Stimulated activated CD4-positive, alpha-beta T cell treated with anti-CD3 and anti-CD28 coated beads, Interleukin-2, amount 100 ng/mL, for 4 hours (primary cell): Measurements from ENCODE around the gene DHX29.

Source experiments
- DNase-seq: peaks from one replicate; pipeline ENCODE4 v3.0.0-alpha.2; 2020; ENCODE audit warnings: low read depth

DHX29 gene

DNA sequence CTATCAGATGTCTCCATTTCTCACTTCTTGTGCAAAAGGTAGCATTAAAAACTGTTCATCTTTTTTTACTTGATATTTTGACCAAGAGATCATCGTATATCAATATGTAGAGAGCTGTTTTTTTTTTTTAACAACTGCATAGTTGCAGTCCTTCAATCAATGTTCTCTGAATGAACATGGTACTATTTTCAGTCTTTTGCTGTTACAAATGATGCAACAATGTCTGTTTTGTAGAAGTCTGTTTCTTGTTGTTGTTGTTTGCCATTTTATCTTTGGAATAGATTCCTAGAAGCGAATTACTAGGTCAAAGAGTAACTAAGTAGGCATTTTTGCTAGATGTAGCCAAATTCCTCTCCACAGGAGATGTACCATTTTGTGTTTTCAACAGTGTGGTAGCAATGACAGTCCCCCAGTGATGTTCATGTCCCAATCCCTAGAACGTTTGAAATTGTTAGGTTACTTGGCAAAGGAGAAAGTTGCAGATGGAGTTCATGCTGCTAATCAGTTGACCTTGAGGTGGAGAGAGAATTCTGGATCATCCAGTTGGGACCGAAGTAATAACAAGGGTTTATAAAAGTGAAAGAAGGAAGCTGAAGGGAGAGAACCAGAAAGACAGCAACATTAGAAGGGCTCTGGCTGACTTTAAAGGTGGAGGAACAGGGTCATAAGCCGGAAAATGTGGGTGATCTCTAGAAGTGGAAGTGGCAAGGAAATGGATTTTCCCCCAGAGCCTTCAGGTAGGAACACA is 6.5 kb upstream of the DHX29 start:
- no peak for DNase-seq

DNA sequence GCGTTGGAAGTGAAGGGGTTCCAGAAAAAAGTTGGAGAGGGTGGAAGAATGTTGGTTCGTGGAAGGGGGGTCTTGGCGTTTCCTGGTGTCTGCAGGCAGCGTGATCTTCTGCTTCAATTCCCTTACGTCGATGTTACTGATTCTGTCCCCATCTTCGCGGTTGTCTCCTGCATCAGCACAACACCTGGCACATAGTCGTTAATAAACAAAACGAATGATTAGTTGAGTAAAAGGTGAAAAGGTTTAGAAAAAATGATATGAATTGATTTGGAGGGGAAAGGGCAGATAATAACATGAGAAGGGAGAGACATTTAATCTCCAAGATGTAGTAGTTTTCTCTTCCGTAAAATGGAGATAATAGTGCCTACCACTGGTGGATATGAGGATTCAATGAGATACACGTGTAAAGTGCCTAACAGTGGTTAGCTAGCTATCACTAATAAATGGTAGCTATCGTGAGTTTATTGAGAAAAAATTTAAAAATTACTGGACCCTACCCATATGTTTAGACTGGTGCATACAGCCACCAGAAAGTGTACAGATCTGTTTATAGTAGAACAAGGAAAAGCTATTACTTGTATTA is 851 bp upstream of the DHX29 start:
- peak; percentile 1 for DNase-seq

DNA sequence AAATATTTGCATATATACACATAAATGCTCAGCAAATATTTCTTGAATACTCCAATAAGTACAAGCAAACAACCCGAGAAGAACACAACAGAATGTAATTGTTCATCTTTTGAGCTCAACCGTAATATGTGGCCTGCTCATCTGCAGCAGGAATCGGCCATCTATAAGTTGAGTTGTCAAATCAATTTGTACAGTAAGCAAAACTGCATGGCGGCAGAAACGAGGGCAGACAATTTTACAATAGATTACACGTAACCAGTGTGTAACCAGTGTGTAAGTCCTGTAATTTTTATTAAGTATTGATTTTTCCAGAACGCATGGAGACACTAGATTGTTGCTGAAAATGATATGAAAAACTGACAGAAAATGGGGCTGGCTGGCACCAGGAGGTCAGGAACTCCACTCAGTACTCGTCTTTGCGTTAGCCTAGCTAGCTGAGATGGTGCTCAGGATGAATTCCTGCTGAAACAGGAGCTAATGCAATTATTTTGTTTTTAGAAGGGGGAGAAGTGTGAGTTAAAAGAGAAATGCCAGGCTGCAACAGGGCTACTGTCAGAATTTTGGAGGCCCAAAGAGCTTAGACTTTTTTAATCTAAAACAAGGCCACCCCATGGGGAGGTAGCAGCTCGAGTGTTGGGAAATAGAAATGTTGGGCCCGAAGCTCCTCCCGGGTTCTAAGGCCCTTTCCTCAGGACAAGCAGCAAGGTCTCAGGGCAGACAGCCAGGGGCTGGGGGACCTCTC is 682 bp downstream of the DHX29 start:
- DNase-seq = no peak

DNA sequence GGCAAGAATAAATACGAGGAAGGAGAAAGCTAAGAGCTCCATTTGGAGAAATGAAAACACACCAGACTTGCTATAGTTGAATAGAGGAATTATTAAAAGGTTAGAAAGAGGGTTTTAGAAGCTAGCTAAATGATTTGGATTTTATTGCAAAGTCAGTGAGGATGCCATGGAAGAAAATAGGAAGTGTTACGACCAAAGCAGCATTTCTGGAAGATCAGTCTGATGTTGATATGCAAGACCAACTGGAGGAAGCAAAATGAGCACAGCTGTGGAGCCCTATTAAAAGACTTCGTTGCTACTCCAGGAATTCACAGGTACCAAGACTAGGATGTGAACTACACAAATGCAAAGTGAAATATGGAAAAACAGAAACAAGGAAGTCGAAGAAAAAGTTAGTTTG is 2.1 kb downstream of the DHX29 start:
- no peak for DNase-seq

DNA sequence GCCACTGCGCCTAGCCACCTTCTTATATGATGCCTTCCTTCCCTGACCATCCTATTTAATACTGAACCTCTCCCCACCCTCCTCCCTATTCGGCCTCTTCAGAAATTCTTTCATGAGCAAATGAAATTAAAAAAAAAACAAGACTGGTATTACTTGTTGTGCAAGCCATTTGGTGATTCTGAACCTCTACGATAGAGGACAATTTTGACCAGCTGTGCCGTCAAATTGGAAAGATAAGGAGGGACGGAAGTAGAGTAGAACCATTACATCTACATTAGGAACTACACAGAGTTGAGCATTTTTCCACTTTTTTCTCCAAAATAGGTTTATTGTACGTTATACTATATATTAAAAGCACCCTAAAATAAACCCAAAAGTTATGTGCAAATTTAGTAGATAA is 2.9 kb downstream of the DHX29 start:
- DNase-seq = no peak

DNA sequence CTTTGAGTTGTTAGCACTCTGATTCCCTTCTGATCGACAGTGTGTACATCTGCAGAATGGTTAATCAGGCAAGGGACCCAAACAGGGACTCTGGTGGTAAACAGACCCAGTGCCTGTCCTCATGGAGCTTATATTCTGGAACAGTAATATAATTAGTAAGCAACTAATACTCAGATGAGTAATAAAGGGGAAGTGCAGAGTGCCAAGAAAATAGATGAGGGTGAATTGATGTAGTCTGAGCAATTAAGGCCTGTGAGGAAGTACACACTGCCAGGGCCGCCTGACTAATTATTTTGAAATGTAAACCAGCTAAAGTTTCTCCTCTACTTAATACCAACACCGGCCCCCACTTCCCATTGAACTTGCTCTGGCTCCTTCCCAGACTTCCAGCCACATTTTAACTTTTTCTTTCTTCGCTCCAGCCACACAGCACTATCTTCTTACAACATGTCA is 4.2 kb downstream of the DHX29 start:
- no peak for DNase-seq

DNA sequence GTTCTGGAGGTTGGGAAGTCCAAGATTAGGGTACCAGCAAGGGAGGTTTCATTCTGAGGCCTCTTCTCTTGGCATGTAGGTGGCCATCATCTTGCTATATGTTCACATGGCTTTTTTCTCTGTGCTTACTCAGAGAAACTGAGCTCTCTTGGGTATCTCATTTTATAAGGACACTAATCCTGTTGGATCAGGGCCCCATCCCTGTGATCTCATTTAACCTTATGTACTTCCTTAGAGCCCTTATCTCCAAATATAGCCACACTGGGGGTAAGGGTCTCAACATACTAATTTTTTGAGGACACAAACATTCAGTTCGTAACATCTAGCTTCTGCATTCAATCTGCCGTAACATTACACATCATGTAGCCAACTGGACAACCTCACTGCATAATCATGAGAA is 6.6 kb downstream of the DHX29 start:
- DNase-seq = no peak

DNA sequence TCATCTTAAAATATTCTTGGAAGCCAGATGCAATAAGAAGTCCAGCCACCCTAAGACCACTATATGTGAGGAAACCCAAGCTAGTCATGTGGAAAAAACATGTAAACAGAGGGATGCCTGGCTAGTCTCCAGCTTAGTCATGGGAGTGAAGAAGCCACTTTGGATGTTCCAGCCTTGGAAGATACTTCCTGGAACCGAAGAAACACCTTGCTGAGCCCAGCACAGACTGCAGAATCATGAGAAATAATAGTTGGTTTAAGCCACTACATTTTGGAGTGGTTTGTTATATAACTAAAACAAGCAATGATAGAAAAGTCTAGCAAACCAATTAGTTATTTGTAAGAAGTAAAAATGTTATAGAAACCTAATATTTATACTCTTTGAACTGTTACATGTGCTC is 12.6 kb downstream of the DHX29 start:
- no peak for DNase-seq

DNA sequence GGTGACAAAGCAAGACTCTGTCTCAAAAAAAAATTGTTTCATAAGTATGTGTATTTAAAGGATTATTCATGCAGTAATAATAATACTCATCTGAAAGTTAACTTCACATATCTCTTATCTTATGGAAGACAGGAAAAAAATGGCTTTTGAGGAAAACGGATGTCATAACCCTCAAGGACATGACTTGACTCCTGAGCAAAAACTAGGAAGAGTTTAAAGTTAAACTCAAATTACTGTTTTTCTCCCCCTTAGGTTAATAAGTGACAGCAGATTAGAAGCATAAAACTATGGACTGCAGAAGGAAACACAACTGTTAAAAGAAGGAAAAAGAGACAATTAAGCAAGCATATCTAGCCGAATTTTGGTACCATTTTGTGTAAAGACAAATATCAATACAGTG is 16.5 kb downstream of the DHX29 start:
- DNase-seq = no peak

DNA sequence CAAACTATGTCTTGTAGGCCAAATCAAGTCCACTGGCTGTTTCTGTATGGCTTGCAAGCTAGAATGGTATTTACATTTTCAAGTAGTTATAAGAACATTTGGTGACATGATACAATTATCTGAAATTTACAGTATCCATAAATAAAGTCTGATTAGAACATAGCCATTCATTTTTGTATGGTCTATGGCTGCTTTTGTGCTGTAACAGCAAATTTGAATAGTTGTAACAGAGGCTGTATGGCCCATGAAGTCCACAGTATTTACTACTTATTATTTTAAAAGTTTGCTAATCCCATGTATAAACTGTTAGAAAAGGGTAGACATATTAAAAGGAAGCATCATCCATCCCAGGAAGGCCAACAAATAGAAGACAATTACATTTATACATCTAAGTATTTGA is 17.7 kb downstream of the DHX29 start:
- no peak for DNase-seq

DNA sequence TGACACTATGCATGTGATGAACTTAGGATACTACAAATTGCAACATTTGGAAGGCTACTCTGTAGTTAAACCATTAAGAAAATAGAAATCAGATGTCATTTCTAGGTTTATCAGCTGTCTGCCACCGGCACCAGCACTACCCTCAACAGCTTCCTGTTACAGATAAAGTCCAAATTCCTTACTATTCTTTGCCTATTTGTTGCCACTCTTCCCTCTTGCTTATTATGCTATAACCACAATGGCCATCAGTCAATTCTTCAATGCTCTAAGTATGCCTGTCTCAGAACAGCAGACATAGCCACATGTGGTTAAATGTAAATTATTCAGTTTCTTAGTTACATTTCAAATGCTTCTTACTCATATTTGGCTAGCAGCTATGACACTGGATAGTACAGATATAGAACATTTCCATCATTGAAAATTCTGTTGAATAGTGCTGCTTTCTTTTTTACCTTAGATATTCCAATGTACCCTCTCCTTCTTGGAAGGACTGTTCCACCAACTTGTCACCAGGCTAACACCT is 21.0 kb downstream of the DHX29 start:
- DNase-seq = no peak

DNA sequence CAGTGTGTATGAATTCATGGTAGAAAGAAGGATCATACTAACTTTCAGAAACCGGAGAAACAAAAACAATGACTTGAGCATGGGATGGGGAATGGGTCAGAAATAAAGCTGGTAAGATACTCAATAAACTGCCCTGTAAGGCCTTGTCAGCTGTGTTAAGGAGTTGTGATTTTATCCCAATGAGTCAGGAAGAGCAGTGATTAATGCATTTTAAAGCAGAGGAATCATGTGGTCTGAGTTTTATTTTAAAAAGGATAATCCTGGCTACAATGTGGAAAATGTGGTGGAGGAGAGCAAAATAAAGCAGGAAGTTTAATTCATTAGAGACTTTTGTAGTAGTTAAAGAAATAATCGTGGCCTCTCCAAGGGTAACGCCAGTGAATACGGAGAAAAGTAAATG is 28.7 kb downstream of the DHX29 start:
- DNase-seq = no peak

DNA sequence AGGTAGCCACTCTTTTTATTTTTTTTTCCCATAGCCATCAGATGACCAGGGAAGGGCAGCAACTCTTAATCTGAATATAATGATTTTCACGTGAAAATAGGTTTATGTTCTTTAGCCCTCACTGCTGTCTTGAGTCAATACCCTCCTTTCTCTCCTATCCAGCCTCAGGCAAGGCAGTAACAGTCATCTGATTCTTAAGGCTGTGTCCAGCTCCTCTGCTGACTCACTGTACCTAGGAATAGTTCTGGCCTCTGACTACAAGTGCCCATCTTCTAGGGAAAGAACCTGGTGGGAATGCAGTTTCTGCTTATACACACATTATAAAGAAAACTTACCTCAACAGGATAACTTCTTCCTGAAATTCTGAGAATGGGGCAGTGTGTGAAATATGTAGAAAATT is 30.7 kb downstream of the DHX29 start:
- no peak for DNase-seq

DNA sequence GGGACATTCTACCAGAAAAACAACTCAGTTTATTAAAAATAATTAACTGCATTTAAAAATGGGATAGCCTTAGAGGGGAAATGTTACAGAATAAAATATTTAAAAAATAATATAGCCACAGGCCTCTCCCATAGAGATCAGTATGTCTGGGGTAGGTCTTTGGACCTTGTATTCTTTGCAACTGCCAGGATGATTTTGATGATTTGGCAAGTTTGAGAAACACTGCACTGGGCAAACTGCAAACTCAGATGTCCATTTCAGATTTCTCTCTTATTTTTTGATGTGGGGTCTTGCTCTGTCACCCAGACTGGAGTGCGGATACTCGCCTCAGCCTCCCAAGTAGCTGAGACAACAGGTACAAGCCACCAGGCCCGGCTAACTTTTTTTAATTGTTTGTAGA is 49.2 kb downstream of the DHX29 start:
- DNase-seq = no peak

DNA sequence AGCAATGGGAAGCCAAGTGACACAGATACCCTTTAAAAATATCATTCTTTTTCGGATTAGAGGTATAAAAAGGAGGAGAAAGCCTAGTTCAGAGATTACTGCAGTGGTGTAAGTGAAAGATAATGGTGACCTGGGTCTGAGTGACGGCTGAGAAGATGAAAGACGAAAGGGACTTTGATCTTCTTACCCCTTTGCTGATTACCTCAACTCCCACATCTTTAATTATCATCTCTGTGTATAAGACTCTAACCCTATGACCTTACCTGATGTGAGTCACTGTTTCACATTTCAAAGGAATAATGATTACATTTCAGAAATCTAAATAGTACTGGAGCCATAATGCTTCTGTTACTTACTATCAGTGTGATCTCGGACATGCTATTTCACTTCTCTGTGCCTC is 52.7 kb downstream of the DHX29 start:
- DNase-seq = no peak

DNA sequence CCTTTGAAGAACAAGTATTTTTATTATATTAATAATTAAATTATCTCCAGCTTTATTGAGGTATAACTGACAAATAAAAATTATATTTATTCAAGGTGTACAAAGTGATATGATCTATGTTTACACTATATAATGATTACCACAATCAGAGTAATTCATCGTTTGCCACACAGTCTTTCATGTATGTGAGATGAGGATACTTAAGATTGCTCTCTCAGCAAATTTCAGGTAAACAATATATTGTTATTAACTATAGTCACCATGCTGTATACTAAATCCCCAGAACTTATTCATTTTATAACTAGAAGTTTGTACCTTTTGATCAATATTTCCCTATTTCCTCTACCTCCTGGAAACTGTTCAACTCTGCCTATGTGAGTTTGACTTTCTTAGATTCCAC is 57.4 kb downstream of the DHX29 start:
- DNase-seq = no peak

DNA sequence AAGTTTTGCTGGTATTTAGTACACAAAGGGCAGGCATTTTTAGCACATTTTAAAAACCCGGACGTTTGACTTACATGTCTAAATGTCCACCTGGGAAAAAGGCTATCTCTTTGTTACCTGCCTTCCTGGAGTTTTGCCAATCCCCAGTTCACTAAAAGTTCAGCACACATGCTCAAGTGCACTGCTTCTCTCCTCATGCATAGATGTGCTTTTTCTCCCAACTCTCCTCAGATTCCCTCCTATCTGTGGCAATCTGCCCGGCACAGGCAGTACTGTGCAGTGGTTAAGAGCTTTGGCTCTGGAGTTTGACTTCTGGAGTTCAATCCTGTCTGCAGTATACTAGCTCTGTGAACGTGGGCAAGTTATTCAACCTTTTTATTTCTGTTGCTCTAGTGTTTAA is 65.7 kb downstream of the DHX29 start:
- no peak for DNase-seq

DNA sequence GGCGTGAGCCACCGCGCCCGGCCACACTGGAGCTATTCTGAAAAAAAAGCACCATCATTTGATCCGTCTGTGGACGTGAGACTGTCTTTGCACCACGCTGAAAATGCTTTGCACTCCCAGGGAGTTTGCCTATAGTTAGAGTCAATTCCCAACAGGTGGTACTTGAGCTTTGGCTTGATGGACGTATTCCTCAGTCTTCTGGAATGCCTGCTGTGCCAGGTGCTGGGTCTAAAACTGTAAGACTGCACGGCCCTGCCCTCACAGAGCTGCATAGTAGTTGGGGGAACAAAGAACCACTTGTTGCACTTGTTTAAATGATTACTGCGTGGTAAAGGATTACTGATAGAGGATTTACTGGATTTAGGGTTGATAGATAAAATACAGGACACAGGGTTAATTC is 70.7 kb downstream of the DHX29 start:
- no peak for DNase-seq

DNA sequence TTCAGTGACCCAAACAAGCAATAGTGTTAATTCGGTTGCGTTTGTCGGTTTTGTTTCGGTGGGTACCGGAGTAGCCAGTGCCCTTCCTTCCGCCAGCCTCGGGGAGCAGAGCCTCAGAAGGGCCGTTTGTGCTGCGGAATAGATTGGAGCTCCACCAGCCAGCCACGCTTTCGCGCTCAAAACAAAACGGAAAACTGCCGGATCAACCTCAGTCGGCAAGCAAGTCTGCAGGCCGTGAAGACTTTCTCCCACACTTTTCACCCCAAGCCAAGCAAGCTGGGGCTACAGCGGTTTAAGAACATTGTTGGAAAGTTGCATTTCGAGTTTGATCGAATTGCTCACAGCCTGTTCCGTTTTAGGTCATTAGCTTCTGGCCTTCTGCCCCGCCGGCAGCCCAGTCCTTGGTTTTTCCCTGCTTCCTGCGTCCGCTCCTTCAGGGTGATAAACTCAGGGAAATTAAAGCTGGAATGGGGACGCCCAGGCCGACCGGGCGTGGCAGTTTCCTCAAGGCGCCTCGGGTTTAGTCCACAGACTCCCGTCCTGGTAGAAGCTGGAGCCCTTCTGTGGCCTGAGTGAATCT is 73.3 kb downstream of the DHX29 start:
- no peak for DNase-seq

DNA sequence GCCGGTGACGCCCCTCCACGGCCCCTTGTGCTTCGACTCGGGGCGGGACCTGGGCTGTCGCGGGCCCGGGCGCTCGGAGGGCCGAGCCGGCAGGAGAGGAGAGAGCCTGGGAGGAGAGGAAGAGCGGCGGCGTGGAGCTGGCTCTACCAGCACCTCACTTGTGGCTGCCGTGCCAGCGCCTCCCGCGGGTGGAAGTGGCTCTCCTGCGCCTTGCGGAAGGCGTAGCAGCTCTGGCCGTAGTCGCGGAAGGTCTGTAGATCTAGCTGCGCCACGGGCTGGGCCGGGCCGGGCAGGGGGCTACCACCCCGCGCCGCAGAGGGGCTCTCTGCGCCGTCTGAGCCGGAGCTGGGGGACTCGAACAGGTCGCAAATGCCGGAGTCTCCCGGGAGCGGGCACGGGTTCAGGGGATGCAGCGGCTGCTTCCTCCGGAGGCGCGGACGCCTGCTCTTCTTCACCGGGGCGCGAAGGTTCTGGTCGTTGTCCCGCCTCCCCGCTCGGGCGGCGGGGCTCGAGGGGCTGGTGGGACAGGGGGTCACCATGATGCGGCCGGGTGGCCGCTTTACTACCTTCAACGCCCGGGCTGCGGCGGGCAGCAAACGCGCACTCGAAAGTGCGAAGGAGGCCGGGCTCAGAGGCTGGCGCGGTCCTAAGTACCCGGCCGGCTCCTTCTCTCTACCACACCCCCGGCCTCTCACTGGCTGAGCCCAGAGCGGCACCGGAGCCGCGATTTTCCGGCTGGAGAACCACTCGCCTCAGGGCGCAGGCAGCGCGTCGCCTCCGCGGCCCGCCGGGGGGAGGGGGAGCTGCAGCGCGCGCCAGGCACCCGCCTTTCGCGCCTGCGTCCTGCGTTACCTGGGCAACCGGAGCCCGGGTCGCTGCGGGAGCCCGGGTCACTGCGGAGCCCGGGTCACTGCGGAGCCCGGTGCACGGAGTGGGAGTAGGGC is 74.2 kb downstream of the DHX29 start, which contains the start of gene CCNO:
Gene CCNO, minus strand, starts transcription at position 624 of the 944 bp plus-strand sequence. Its CDS starts 85 bp downstream, at position 539.
- DNase-seq = peak; percentile 39

DNA sequence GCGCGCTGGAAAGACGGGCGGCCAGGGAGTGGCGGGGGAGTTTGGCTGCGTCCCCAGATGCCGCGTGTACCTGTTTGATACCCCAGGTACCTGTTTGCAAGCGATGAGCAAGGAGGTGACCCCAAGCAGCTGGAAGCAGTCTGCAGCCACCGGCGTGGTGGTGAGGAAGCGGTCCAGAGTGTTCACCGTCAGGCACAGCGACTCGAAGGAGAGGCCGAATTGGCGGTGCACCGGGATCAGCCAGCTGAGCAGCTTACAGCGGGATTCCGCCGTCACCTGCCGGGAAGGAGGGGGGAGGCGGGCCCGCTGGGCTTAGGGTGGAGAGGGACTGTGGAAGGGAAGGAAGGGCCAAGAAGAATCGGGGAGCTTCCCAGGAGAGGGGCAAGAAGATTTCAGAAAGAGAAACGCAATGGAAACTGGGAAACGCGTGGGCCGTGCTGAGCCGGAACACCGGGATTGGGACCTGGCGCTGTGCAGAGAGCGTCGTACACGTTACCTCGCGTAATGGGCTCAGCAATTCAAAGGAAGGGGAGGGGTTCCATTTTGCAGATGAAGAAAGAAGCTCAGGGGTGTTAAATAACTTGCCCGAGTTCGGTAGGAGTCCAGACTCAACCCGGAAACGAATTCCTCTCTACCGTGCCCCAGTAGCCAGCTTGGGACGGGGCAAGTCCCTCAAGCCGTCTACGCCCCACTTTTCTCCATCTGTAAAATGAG is 75.1 kb downstream of the DHX29 start:
- DNase-seq = no peak
